Measurements from ENCODE around the gene CNTN2.

GRCh38 chr1:205025239-205025638 lies 17.8 kb upstream of the CNTN2 start:
- TF ChIP-seq SIN3A (IDR thresholded peaks at IDR 0.05; ENCODE audit: borderline replicate concordance, insufficient read depth, low read length) (no peak), POLR2AphosphoS5 (IDR thresholded peaks at IDR 0.05; ENCODE audit: low read depth, low read length) (no peak), TAF1 (IDR thresholded peaks at IDR 0.05; ENCODE audit: borderline replicate concordance, insufficient read depth, low read length) (no peak)
